GM21619 (cell line): ENCODE measurements around the gene TJAP1.

ENCODE experiments used
- ATAC-seq: cut with Tn5 transposase; IDR thresholded peaks from one replicate; pipeline ENCODE4 v1.9.1; 2021; ENCODE audit not compliant: unreplicated experiment

Gene TJAP1

DNA sequence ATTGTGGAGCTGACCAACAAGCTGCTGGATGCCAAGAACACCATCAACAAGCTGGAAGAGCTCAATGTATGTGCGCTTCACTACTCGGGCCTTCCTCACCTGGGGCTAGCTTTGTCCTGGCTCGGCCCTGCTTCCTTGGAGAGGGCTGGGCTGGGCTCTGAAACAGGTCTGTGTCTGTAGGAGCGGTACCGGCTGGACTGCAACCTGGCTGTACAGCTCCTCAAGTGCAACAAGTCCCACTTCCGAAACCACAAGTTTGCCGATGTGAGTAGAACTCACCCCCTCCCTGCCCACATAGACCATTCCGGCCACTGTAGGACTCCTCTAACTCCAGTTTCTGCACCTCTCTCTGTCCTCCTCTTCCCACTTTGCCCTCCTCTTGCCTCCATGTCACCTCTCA, 26.1 kb downstream of the TJAP1 start:
- no peak for ATAC-seq

DNA sequence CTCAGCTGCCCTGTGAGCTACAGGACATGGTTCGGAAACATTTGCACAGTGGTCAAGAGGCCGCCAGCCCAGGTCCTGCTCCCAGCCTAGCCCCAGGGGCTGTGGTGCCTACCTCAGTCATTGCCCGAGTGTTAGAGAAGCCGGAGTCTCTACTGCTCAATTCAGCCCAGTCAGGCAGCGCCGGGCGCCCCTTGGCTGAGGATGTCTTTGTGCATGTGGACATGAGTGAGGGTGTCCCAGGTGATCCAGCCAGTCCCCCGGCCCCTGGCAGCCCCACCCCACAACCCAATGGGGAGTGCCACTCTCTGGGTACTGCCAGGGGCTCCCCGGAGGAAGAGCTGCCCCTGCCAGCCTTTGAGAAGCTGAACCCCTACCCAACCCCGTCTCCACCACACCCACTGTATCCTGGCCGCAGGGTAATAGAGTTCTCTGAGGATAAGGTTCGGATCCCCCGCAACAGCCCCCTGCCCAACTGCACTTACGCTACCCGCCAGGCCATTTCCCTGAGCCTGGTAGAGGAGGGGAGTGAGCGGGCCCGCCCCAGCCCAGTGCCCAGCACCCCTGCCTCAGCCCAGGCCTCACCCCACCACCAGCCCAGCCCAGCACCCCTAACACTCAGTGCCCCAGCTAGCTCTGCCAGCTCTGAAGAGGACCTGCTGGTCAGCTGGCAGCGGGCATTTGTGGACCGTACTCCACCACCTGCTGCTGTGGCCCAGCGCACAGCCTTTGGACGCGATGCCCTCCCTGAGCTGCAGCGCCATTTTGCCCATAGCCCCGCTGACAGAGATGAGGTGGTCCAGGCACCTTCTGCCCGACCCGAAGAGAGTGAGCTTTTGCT, 27.6 kb downstream of the TJAP1 start:
- no peak for ATAC-seq

DNA sequence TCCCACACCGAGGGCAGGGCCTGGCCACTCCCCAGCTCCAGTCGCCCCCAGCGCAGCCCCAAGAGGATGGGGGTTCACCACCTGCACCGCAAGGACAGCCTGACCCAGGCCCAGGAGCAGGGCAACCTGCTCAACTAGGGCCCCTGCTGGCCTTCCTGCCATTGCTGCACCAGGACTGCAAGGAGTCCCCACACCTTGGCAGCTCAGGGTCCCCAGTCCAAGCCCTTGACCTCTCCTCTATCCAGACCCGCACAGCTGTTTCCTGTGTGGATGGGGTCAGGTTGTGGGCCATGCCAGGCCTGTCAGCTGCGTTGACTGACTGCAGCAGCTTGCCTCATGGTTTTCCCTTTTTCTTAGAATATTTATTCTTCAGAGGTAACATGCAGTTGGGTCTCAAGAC, 28.3 kb downstream of the TJAP1 start:
- ATAC-seq, result no peak

DNA sequence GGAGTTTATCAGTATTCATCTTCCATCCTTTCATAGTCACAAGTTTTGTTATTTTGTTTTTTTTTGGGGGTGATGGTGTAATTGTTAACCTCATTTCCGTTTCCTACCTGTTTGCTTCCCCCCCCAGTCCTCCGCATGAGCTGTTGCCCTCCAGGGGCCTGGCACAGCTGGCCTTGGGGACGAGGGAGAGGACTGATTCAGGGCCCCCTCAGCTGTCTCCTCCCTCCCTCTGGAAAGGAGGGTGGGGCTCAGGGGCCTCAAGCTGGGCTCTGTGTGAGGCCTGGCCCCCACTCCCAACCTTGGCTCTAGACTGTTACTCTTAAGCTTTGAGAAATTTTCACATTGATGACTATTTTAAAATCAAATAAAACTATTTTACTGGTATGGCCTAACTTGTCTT, 28.8 kb downstream of the TJAP1 start:
- no peak for ATAC-seq

DNA sequence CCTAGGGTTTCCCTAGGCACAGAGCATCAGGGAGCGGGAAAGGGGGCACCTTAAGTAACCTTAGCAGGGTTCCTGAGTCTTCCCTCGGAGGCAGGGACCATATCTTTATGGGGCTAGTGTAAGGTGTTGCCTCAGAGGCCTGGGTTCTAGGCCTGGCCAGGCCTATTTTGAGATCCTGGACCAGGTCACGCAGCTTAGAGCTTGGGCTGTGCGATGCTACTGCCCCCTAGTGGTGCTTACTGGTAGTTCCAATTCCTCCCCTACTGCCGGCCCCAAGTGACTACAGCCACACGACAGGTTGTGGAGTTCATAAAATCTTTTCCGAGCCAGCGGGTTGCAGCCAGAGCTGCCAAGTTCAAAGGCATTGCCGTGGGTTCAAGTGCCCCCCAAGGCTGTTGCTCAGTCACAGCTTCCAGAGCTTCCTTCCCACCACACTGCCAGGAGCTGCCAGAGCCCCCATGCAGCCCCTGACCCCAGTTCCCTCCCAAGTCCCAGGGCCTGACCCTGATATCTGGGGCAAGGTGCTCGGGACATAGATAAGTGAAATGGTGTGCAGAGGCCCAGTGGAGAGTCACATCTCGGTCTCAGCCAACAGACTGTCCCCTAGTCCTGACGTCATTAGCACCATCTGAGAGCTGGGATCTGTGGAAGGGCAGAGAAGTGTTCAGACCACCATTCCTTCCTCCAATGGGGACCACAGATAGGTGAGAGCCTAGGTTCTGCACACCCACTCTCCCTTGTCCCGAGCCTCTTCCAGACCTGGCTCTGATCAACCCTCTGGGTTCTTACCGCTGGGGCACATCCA, 29.5 kb downstream of the TJAP1 start:
- ATAC-seq, result no peak

DNA sequence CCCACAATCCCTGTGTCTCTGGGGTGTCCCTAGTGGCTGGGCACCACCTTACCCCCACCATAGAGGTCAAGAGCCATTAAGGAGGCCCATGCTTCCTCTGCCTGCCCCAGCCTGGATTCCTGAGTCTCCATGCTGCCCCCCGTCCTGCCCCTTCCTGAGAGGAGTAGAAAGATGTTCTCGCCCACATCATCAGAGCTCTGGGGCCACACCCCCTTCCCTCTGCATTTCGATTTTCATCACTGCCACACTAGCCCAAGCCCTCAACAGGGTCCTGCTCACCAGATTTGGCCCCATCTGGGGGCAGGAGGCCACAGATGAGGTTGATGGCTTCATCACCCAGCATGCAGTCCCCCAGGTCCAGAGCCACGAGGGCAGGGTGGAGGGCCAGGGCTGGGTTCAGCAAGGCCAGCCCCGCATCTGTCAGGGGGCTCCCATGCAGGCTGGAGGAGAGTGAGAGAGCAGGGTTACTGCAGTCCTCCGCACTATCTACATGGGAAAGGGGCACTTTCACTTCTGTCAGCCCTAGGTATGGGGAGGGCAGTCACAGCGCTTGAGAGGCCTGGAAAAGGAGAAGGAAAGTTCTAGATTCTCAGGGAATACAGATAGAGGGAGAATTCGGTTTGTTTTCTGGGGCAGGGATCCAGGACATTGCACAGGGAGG, 31.2 kb downstream of the TJAP1 start:
- ATAC-seq, result no peak

DNA sequence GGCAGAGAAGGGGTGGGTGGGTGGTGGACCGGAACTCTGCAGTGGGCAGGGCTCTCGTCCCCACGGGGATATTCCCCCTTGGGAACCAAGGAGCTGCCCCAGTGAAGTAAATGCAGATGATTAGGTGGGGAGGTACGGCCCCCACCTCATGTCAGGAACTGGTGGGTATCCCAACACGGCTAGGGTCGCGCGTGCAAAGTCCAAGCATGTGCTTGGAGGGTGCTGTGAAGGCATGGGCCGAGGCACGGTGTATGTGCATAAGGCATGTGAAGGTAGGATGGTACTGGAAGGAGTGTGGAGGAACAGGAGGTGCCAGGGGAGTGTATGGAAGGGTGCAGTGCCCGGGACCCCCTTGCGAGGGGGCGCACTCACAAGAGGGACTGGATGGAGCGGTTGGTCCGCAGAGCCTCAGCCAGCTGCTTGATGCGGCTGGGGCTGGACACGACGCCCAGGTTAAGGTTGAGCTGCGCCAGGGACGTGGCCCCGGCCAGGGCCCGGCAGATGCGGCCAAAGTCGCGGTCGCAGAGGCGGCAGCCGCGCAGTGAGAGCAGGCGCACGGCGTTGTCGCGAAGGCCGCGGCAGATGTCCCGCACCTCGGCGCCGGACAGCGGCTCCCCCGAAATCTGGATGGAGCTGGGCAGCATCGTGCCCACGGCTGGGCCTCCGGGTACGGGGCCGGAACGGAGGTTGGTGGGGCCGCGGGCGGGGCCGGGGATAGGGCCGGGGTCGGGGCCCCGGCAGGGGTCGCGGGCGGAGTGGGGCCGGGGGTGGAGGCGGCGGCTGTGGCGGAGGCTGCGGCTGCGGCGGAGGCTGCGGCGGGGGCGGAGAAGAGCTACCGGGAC, 32.0 kb downstream of the TJAP1 start:
- ATAC-seq, result no peak

DNA sequence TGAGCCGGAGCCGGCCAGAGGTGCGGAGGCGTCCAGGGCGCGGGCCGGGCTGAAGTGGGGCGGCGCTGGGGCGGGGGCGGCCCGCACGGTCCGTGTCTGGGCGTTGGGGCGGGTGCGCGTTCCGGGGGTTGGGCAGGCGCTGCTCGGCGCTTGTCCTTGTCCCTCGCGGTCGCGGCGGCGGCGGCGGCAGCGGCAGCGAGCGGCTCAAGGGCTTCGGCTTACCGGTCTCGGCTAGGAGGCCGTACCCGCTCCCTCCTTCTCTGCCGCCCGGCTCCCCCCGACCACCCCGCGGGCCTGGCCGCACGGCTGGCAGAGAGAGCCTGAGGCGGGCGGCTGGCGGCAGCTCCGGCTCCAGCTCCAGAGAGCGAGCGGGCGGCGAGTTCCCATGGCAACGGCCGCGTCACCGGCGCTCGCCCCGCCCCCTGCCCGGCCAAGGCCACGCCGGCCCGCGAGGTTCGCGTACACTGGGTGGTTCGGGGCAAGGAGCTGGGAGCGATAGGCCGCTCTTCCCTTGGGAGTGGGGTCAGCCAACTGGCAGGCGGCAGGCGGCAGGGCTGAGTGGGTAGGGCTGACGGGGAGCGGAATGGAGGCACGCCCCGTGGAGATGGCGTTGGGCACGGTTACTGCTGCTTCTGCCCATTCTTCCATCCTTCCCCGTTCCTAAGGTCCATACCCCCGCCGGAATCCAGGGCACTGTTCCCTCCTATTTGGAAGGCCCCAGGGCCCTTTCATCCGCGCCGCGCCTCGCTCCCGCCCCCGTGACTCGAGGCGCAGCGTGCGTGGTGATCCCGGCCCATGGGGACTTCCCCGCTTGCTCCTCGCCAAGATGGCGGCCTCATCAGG, 32.8 kb downstream of the TJAP1 start, which contains the start of gene LRRC73:
TSS of gene LRRC73 (minus strand) at position 363 of the 843 bp plus-strand sequence. CDS start 561 bp downstream, outside the sequence.
- peak; percentile 59 for ATAC-seq

DNA sequence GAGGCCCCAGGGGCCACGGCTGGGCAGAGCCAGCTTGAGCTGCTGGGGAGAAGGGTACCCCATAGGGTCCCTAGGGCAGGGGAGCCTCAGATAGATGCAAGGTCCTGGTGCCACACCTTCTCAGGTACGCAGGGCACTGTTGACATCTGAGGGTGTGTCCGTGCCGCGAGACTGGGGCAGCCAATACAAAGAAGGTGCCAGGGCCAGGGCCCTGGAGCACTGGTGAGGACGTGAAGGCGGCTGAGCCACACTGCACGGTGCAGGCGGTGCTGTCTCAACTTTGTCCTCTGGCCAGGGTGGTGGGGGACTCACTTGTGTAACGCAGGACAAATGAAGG, 33.4 kb downstream of the TJAP1 start:
- no peak for ATAC-seq

DNA sequence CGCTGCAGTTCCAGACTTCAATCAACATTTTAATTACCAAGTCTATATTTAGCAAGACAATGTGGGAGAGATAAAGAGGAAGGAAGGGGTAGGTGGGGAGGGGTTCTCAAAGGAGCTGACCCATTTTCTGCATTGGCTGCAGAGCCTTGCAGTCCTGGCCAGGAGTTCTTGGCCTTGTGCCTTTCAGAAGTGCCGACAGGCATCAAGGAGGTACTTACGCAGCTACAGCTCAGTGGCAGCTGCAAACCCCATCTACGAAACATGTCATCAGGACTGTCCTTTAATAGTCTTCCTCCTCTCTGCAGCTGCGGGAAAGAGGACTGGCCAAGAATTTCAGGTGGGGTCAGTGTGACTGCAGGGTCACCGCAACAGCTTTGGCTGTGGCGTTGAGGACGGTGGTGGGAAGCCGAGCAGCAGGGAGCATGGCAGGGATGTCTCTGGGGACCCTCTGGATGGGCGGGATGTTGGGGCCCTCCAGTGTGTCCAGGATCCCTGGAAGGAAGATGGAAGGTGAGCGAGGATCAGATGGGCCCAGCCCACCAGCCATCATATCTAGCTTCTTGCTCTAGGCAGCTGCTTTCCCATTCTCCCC, 34.5 kb downstream of the TJAP1 start:
- no peak for ATAC-seq

DNA sequence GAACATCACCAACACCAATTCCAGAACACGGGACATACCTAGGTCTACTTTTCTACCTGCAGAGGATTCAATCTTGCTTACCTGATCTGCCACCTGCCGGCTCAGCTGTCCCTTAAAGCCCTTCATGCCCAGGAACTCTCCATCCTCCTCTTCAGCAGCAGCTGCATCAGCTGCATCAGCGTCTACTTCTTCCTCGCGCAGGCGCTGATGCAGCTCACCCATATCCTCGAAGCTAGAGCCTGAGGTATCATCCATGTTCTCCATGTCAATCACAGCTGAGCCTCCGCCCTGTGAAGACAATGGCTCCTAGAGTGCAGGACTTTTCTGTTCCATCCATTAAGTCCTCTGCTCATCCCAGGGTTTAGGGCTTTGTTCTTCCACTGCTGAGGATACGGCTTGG, 38.4 kb downstream of the TJAP1 start:
- no peak for ATAC-seq

DNA sequence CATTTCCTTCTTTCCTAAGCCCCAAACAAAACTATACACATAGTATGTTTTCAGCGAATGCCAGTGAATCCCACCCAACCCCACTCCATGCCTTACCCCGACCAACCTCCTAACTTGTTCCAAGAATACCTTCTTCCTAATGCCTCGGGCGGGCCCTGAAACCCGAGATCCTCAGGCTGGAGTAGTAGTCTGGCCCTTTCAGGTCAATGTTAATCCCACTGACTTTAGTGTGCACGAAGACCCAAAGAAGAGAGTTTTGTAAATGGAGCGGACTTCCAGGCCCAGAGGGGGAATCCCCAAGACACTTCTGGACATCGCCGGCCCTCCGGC, 39.0 kb downstream of the TJAP1 start:
- ATAC-seq, result no peak

DNA sequence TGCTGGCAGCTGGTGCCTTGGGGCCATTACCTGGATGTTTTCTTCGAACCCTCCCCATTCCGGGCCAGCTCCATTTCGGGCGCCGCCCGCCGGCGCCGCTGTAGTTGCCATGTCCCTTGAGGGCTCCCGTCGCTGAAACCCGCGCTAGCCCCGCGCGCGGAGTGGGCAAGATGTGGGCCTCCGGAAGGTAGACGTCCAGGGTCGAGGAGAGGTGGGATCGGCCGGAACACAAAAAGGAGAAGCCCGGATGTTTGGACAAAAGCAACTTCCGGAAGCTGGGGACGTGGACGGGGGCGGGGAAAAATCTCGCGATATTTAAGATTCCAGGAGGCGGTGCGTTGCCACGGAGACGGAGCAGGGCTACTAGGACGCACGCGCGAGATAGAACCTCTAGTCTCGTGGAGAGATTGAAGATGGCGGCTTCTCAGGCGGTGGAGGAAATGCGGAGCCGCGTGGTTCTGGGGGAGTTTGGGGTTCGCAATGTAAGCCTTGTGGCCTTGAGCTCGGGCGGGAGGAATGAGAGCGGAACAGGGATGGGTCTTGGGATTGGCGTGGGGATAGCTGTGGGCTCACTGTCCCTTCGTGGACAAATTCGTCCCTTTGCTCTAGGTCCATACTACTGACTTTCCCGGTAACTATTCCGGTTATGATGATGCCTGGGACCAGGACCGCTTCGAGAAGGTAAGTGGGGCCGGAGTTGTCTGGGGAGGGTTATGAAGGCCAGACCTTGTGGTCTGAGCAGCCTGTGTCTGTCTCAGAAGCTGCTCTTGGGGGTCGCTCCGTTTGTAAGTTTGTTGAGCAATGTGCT, 39.5 kb downstream of the TJAP1 start, which contains the start of the genes POLR1C and YIPF3:
TSS of gene POLR1C (plus strand) at position 393 of the 808 bp plus-strand sequence. CDS start at position 414, 21 bp downstream.
TSS of gene YIPF3 (minus strand) at position 230 of the 808 bp plus-strand sequence. CDS start at position 111, 119 bp downstream.
- ATAC-seq, result peak; percentile 88

DNA sequence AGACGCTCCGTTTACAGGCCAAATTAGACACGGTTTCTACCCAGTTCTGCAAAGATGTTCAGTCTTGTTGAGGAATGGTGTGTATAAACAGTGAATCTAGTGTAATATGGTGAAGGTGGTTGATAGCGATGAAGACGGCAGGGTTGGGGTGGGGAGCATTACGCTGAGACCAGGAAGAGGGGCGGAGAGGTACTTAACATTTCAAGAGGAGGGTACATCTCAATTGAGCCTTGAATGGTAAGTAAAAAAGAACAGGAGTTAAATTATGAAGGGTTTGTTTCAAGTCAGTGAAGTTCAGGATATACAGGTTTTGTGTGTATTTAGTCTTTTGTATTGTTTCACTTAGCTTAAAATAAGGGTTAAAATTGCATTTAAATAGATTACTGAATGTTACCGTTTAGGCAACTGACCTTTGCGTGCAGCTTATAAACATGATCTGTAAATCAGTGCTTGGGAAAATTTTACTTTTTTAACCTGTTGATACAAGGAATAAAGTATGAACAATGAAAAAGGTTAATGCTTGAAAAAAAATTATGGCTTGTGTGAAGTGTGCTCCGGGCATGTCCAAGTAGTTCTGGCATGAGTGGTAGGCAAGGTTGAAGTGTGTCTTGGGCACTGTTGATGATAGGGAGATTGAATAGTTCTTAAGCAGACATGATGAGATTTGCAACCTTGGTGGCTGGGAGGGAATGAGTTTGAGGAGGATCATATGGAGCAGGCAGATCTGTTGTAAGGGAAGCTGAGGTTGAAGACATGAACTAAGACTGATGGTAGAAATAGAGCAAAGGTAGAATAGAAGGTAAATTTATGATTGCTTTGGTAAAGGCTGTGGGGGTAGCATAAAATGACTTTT, 40.4 kb downstream of the TJAP1 start:
- ATAC-seq, result no peak

DNA sequence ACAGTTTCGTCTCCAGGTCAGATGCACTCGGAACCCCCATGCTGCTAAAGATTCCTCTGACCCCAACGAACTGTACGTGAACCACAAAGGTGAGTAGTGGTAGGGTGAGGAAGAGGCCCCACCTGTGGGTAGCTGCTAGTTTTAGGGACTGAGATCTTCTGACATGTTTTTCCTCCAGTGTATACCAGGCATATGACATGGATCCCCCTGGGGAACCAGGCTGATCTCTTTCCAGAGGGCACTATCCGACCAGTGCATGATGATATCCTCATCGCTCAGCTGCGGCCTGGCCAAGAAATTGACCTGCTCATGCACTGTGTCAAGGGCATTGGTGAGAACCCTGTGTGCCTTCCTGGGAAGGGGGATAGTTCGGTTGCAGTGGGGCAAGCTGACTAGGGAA, 42.7 kb downstream of the TJAP1 start:
- ATAC-seq, result no peak

DNA sequence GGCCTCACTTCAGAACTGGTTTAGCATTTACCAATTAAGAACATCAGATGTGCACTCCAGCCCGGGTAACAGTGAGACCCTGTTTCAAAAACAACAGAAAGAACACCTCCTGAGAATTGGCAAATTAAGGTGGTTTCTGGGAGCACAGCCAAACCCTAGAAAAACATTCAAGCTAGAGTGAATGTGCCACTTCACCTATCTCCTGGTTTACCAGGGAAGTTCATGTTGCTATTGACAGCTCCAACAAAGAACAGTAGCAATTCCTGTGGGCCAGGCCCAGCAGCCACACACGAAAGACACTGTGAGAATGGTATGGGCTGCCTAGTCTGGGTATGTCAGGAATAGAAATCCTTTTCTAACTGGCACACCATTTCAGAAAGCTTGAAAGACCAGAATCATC, 44.5 kb downstream of the TJAP1 start:
- ATAC-seq, result no peak

DNA sequence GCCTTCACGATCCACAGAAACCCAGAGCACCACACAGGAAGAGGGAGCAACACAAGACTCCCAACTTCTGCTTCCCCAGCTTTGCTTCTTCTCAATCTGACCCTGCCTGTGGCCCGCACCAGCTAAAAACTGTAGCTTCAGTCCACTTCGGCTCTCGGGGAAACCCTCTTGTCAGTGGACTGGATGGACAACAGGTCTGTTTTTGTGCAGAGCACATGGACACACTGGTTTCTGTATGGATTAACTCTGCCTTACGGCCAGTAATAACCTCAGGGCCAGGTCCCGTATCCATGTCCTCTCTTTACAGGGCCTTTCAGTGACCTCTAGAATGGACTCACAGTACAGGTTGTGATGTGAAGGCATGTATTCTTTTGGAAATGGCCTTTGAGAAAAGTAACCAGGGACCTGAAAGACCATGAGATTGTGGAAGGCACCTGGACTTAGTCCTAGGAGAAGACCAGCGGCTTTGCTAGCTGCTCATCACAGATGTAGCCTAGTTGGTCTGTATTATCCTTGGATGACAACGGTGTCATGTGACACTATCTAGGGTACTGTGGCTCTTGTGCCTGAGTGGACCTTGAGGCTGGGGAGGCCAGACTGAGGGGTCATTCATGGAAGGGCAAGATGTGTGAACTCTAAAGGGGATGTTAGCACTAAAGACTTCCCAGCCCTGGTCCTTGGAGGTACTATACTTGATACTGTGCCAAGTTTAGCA, 45.3 kb downstream of the TJAP1 start:
- ATAC-seq, result no peak
